ENCODE results near the gene MRPL58. TPM values are rescaled to one million over a fixed set of nuclear protein-coding genes. Genes with fewer than 3 reads are reported as not detected.

MRPL58 gene
- total and polyA plus RNA-seq, 10 of the 15 experiments (the other 5 are each of a cell fraction or from before 2014, with no cell fraction given), result 23.0 to 64.3 (median 51.9) TPM

DNA sequence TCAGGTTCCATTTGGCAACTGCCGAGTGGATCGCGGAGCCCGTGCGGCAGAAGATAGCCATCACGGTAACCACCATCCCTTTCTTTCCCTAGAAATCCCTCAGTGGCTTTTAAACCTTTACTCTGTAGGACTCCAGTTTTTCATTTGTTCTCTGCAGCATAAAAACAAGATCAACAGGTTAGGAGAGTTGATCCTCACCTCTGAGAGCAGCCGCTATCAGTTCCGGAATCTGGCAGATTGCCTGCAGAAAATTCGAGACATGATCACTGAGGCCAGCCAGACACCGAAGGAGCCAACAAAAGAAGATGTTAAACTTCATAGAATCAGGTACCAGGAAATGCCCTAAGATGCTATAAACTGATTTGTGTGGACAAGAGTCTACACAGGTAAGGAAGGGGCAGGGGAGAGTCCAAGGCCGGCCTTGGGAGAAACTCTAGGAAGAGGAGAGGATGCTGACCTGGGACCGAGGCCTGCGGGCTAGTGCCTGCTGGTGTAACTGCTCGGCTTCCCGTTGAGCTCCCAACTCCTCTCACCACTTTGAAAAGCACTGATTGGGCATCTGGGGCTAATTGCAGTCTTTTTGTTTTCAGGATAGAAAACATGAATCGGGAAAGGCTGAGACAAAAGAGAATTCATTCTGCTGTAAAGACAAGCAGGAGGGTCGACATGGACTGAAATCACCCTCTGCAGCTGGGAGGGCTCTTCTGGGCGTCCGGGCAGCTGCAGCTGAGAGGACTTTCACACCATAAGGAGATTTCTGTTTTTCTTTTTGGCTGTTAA is 8.1 kb downstream of the MRPL58 start (continued):
- TF ChIP-seq, protein P1, sequence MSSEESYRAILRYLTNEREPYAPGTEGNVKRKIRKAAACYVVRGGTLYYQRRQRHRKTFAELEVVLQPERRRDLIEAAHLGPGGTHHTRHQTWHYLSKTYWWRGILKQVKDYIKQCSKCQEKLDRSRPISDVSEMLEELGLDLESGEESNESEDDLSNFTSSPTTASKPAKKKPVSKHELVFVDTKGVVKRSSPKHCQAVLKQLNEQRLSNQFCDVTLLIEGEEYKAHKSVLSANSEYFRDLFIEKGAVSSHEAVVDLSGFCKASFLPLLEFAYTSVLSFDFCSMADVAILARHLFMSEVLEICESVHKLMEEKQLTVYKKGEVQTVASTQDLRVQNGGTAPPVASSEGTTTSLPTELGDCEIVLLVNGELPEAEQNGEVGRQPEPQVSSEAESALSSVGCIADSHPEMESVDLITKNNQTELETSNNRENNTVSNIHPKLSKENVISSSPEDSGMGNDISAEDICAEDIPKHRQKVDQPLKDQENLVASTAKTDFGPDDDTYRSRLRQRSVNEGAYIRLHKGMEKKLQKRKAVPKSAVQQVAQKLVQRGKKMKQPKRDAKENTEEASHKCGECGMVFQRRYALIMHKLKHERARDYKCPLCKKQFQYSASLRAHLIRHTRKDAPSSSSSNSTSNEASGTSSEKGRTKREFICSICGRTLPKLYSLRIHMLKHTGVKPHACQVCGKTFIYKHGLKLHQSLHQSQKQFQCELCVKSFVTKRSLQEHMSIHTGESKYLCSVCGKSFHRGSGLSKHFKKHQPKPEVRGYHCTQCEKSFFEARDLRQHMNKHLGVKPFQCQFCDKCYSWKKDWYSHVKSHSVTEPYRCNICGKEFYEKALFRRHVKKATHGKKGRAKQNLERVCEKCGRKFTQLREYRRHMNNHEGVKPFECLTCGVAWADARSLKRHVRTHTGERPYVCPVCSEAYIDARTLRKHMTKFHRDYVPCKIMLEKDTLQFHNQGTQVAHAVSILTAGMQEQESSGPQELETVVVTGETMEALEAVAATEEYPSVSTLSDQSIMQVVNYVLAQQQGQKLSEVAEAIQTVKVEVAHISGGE (CRISPR knock-in tag; IDR thresholded peaks at IDR 0.05), result no peak
- TF ChIP-seq, protein P2, sequence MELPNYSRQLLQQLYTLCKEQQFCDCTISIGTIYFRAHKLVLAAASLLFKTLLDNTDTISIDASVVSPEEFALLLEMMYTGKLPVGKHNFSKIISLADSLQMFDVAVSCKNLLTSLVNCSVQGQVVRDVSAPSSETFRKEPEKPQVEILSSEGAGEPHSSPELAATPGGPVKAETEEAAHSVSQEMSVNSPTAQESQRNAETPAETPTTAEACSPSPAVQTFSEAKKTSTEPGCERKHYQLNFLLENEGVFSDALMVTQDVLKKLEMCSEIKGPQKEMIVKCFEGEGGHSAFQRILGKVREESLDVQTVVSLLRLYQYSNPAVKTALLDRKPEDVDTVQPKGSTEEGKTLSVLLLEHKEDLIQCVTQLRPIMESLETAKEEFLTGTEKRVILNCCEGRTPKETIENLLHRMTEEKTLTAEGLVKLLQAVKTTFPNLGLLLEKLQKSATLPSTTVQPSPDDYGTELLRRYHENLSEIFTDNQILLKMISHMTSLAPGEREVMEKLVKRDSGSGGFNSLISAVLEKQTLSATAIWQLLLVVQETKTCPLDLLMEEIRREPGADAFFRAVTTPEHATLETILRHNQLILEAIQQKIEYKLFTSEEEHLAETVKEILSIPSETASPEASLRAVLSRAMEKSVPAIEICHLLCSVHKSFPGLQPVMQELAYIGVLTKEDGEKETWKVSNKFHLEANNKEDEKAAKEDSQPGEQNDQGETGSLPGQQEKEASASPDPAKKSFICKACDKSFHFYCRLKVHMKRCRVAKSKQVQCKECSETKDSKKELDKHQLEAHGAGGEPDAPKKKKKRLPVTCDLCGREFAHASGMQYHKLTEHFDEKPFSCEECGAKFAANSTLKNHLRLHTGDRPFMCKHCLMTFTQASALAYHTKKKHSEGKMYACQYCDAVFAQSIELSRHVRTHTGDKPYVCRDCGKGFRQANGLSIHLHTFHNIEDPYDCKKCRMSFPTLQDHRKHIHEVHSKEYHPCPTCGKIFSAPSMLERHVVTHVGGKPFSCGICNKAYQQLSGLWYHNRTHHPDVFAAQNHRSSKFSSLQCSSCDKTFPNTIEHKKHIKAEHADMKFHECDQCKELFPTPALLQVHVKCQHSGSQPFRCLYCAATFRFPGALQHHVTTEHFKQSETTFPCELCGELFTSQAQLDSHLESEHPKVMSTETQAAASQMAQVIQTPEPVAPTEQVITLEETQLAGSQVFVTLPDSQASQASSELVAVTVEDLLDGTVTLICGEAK (IDR thresholded peaks at IDR 0.05; ENCODE audit: borderline replicate concordance), result no peak
- TF ChIP-seq SMC3 (IDR thresholded peaks at IDR 0.05; ENCODE audit: borderline replicate concordance, low read length), result no peak
- TF ChIP-seq BCL11A (IDR thresholded peaks at IDR 0.05; ENCODE audit: low read depth, low read length), result no peak
- TF ChIP-seq KDM1A (IDR thresholded peaks at IDR 0.05; ENCODE audit: borderline replicate concordance), result no peak
- TF ChIP-seq MYC (IDR thresholded peaks at IDR 0.05; ENCODE audit: insufficient read depth, insufficient read length, insufficient replicate concordance, low read length, severe bottlenecking), result no peak
- TF ChIP-seq, protein P3, sequence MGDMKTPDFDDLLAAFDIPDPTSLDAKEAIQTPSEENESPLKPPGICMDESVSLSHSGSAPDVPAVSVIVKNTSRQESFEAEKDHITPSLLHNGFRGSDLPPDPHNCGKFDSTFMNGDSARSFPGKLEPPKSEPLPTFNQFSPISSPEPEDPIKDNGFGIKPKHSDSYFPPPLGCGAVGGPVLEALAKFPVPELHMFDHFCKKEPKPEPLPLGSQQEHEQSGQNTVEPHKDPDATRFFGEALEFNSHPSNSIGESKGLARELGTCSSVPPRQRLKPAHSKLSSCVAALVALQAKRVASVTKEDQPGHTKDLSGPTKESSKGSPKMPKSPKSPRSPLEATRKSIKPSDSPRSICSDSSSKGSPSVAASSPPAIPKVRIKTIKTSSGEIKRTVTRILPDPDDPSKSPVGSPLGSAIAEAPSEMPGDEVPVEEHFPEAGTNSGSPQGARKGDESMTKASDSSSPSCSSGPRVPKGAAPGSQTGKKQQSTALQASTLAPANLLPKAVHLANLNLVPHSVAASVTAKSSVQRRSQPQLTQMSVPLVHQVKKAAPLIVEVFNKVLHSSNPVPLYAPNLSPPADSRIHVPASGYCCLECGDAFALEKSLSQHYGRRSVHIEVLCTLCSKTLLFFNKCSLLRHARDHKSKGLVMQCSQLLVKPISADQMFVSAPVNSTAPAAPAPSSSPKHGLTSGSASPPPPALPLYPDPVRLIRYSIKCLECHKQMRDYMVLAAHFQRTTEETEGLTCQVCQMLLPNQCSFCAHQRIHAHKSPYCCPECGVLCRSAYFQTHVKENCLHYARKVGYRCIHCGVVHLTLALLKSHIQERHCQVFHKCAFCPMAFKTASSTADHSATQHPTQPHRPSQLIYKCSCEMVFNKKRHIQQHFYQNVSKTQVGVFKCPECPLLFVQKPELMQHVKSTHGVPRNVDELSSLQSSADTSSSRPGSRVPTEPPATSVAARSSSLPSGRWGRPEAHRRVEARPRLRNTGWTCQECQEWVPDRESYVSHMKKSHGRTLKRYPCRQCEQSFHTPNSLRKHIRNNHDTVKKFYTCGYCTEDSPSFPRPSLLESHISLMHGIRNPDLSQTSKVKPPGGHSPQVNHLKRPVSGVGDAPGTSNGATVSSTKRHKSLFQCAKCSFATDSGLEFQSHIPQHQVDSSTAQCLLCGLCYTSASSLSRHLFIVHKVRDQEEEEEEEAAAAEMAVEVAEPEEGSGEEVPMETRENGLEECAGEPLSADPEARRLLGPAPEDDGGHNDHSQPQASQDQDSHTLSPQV (IDR thresholded peaks at IDR 0.05), result no peak
- TF ChIP-seq RBBP5 (conservative IDR thresholded peaks at IDR 0.05), result no peak

All from GM12878 (cell line).